Measurements from ENCODE around the gene NFIA.

Gene NFIA

GRCh38 chr1:61370177-61370912 is 288.0 kb downstream of the NFIA start:
- no peak overlapping the region for H4K8ac ChIP-seq (ENCODE audit: low read length)
- H3K4me1 ChIP-seq (ENCODE audit: control insufficient read depth, insufficient read depth, low read depth, low read length) = no peaks in the 10 kb centered on the region
- H3K9ac ChIP-seq (ENCODE audit: low read length) = no peak overlapping the region
- no peak overlapping the region for H2AFZ ChIP-seq (ENCODE audit: low read depth, low read length)
- no peak overlapping the region for H2AK5ac ChIP-seq (ENCODE audit: low read length, severe bottlenecking)
- 90% methylated on average over 8 of the region's 10 CpGs for WGBS
- H2BK15ac ChIP-seq (ENCODE audit: low read depth, poor library complexity, severe bottlenecking) = no peak overlapping the region
- no peak overlapping the region for H2BK12ac ChIP-seq (ENCODE audit: low read length in 2 of 2)
- H3K27ac ChIP-seq (ENCODE audit: low read length, poor library complexity, severe bottlenecking) = no peak overlapping the region
- no peak overlapping the region for H3K14ac ChIP-seq (ENCODE audit: low read length in 2 of 2)
- H3K4ac ChIP-seq (ENCODE audit: low read depth in 1 of 2, low read length in 2 of 2) = no peak overlapping the region
- no peaks in the 10 kb centered on the region for H3K79me1 ChIP-seq (replicated peaks; ENCODE audit: low read length, poor library complexity, severe bottlenecking)
- H3K4me2 ChIP-seq (ENCODE audit: low read length, poor library complexity, severe bottlenecking) = no peak overlapping the region
- no peak overlapping the region for H2BK5ac ChIP-seq (ENCODE audit: low read depth, low read length, poor library complexity, severe bottlenecking)
- H3K4me3 ChIP-seq (ENCODE audit: insufficient read depth in 1 of 2, low read depth in 1 of 2, low read length in 2 of 2) = no peak overlapping the region
- H3K9me3 ChIP-seq (ENCODE audit: control insufficient read depth, low read length) = no peaks in the 10 kb centered on the region
- peaks cover 0 to 6% of the 10 kb centered on the region in 2 experiments for H3K36me3 ChIP-seq (ENCODE audit: control insufficient read depth in 1 of 2, insufficient read depth in 2 of 2, low read depth in 1 of 2, low read length in 2 of 2)
- no peak overlapping the region for H3K23ac ChIP-seq (ENCODE audit: low read length in 2 of 2)
- no peak overlapping the region for H4K91ac ChIP-seq (ENCODE audit: low read length)
- no peak overlapping the region for H2BK120ac ChIP-seq (ENCODE audit: low read depth, low read length)
- H3K27me3 ChIP-seq (ENCODE audit: control insufficient read depth in 1 of 2, insufficient read depth in 1 of 2, low read length in 2 of 2) = no peaks in the 10 kb centered on the region
- no peak overlapping the region for H3K18ac ChIP-seq (ENCODE audit: low read depth in 1 of 2, low read length in 2 of 2)
- DNase-seq = no peak

GRCh38 chr1:61370913-61371279 is 288.5 kb downstream of the NFIA start:
- Histone ChIP-seq H2BK120ac (ENCODE audit: low read depth, low read length) (no peak overlapping the region), H2BK15ac (ENCODE audit: low read depth, poor library complexity, severe bottlenecking) (no peak overlapping the region), H3K9ac (ENCODE audit: low read length) (no peak overlapping the region), H3K4me2 (ENCODE audit: low read length, poor library complexity, severe bottlenecking) (no peak overlapping the region), H2AK5ac (ENCODE audit: low read length, severe bottlenecking) (no peak overlapping the region), H3K4ac (ENCODE audit: low read depth in 1 of 2, low read length in 2 of 2) (no peak overlapping the region), H4K8ac (ENCODE audit: low read length) (no peak overlapping the region), H3K18ac (ENCODE audit: low read depth in 1 of 2, low read length in 2 of 2) (no peak overlapping the region), H4K91ac (ENCODE audit: low read length) (no peak overlapping the region), H3K36me3 (ENCODE audit: control insufficient read depth in 1 of 2, insufficient read depth in 2 of 2, low read depth in 1 of 2, low read length in 2 of 2) (peaks cover 0 to 6% of the 10 kb centered on the region in 2 experiments), H3K14ac (ENCODE audit: low read length in 2 of 2) (no peak overlapping the region), H3K4me3 (ENCODE audit: insufficient read depth in 1 of 2, low read depth in 1 of 2, low read length in 2 of 2) (no peak overlapping the region), H2AFZ (ENCODE audit: low read depth, low read length) (no peak overlapping the region), H3K9me3 (ENCODE audit: control insufficient read depth, low read length) (no peaks in the 10 kb centered on the region), H2BK5ac (ENCODE audit: low read depth, low read length, poor library complexity, severe bottlenecking) (no peak overlapping the region), H3K27me3 (ENCODE audit: control insufficient read depth in 1 of 2, insufficient read depth in 1 of 2, low read length in 2 of 2) (no peaks in the 10 kb centered on the region), H3K23ac (ENCODE audit: low read length in 2 of 2) (no peak overlapping the region), H3K27ac (ENCODE audit: low read length, poor library complexity, severe bottlenecking) (no peak overlapping the region), H3K4me1 (ENCODE audit: control insufficient read depth, insufficient read depth, low read depth, low read length) (no peaks in the 10 kb centered on the region), H2BK12ac (ENCODE audit: low read length in 2 of 2) (no peak overlapping the region), H3K79me1 (replicated peaks; ENCODE audit: low read length, poor library complexity, severe bottlenecking) (no peaks in the 10 kb centered on the region)
- DNase-seq = no peak
- WGBS = no CpG with 5 or more reads among the region's 2 CpGs

DNA sequence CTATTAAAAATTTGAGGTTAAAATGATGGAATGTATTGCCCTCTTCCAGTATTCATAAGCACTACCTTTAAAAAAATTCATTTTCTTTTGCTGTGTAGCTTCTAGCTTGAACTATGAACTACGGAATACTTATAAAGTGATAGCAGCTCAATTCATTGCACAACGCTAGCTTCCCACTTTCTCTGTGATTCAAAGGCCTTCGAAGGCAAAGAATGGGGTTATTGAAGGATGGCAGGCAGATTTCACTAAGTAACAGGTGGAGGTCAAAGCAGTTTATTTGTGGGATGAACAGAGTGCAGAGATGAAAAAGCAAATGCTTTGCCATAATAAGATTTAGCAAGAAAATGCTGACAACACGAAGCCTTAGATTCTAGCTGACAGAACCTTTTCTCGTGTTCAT is 290.6 kb downstream of the NFIA start:
- Histone ChIP-seq H3K14ac (ENCODE audit: low read length in 2 of 2) (no peak overlapping the region), H3K4ac (ENCODE audit: low read depth in 1 of 2, low read length in 2 of 2) (no peak overlapping the region), H3K4me1 (ENCODE audit: control insufficient read depth, insufficient read depth, low read depth, low read length) (no peaks in the 10 kb centered on the region), H2BK15ac (ENCODE audit: low read depth, poor library complexity, severe bottlenecking) (no peak overlapping the region), H4K8ac (ENCODE audit: low read length) (no peak overlapping the region), H3K4me3 (ENCODE audit: insufficient read depth in 1 of 2, low read depth in 1 of 2, low read length in 2 of 2) (no peak overlapping the region), H2AFZ (ENCODE audit: low read depth, low read length) (no peak overlapping the region), H3K27me3 (ENCODE audit: control insufficient read depth in 1 of 2, insufficient read depth in 1 of 2, low read length in 2 of 2) (no peaks in the 10 kb centered on the region), H3K4me2 (ENCODE audit: low read length, poor library complexity, severe bottlenecking) (no peak overlapping the region), H2AK5ac (ENCODE audit: low read length, severe bottlenecking) (no peak overlapping the region), H3K36me3 (ENCODE audit: control insufficient read depth in 1 of 2, insufficient read depth in 2 of 2, low read depth in 1 of 2, low read length in 2 of 2) (peaks cover 0 to 6% of the 10 kb centered on the region in 2 experiments), H2BK12ac (ENCODE audit: low read length in 2 of 2) (no peak overlapping the region), H3K9ac (ENCODE audit: low read length) (no peak overlapping the region), H3K79me1 (replicated peaks; ENCODE audit: low read length, poor library complexity, severe bottlenecking) (no peaks in the 10 kb centered on the region), H2BK5ac (ENCODE audit: low read depth, low read length, poor library complexity, severe bottlenecking) (no peak overlapping the region), H3K23ac (ENCODE audit: low read length in 2 of 2) (no peak overlapping the region), H3K18ac (ENCODE audit: low read depth in 1 of 2, low read length in 2 of 2) (no peak overlapping the region), H4K91ac (ENCODE audit: low read length) (no peak overlapping the region), H3K27ac (ENCODE audit: low read length, poor library complexity, severe bottlenecking) (no peak overlapping the region), H2BK120ac (ENCODE audit: low read depth, low read length) (no peak overlapping the region), H3K9me3 (ENCODE audit: control insufficient read depth, low read length) (no peaks in the 10 kb centered on the region)
- no peak for DNase-seq
- WGBS = 93% methylated on average over 5 of the region's 5 CpGs

GRCh38 chr1:61374156-61374555 is 291.8 kb downstream of the NFIA start:
- Histone ChIP-seq H2BK15ac (ENCODE audit: low read depth, poor library complexity, severe bottlenecking) (no peak overlapping the region), H3K4me1 (ENCODE audit: control insufficient read depth, insufficient read depth, low read depth, low read length) (no peaks in the 10 kb centered on the region), H3K27me3 (ENCODE audit: control insufficient read depth in 1 of 2, insufficient read depth in 1 of 2, low read length in 2 of 2) (no peaks in the 10 kb centered on the region), H4K8ac (ENCODE audit: low read length) (no peak overlapping the region), H3K9ac (ENCODE audit: low read length) (no peak overlapping the region), H3K4ac (ENCODE audit: low read depth in 1 of 2, low read length in 2 of 2) (no peak overlapping the region), H3K27ac (ENCODE audit: low read length, poor library complexity, severe bottlenecking) (no peak overlapping the region), H2AK5ac (ENCODE audit: low read length, severe bottlenecking) (no peak overlapping the region), H3K14ac (ENCODE audit: low read length in 2 of 2) (no peak overlapping the region), H3K79me1 (replicated peaks; ENCODE audit: low read length, poor library complexity, severe bottlenecking) (no peaks in the 10 kb centered on the region), H2AFZ (ENCODE audit: low read depth, low read length) (no peak overlapping the region), H3K4me3 (ENCODE audit: insufficient read depth in 1 of 2, low read depth in 1 of 2, low read length in 2 of 2) (no peak overlapping the region), H3K18ac (ENCODE audit: low read depth in 1 of 2, low read length in 2 of 2) (no peak overlapping the region), H4K91ac (ENCODE audit: low read length) (no peak overlapping the region), H2BK120ac (ENCODE audit: low read depth, low read length) (no peak overlapping the region), H3K23ac (ENCODE audit: low read length in 2 of 2) (no peak overlapping the region), H3K36me3 (ENCODE audit: control insufficient read depth in 1 of 2, insufficient read depth in 2 of 2, low read depth in 1 of 2, low read length in 2 of 2) (peaks cover 0 to 6% of the 10 kb centered on the region in 2 experiments), H2BK5ac (ENCODE audit: low read depth, low read length, poor library complexity, severe bottlenecking) (no peak overlapping the region), H3K4me2 (ENCODE audit: low read length, poor library complexity, severe bottlenecking) (no peak overlapping the region), H2BK12ac (ENCODE audit: low read length in 2 of 2) (no peak overlapping the region), H3K9me3 (ENCODE audit: control insufficient read depth, low read length) (no peaks in the 10 kb centered on the region)
- 89% methylated on average over 1 of the region's 1 CpG for WGBS
- DNase-seq = no peak

Measured in mesenchymal stem cell (in vitro differentiated cells and primary cell).